MM.1S (cell line): Measurements from ENCODE around the gene CDK6.

ENCODE experiments used
- DNase-seq: peaks from one replicate; pipeline ENCODE4 v3.0.0-alpha.2; 2015
- H2AFZ ChIP-seq: fragments of 300-600 bp; sonication (generic); 2 replicates; pipeline ENCODE4 v1.6.0; 2016; ENCODE audit warnings: antibody characterized with exemption, low read length
- H3F3A ChIP-seq: fragments of 300-600 bp; sonication (generic); 2 replicates; pipeline ENCODE4 v1.6.1; 2016; ENCODE audit warnings: mild to moderate bottlenecking, antibody characterized with exemption, low read length, moderate library complexity, mixed read lengths; ENCODE audit not compliant: insufficient read depth
- H3K27ac ChIP-seq: fragments of 300-600 bp; sonication (generic); 2 replicates; pipeline ENCODE4 v1.5.1; 2016; ENCODE audit warnings: mild to moderate bottlenecking, low read length
- H3K27me3 ChIP-seq: fragments of 300-600 bp; sonication (generic); replicated peaks from 2 replicates; pipeline ENCODE4 v1.6.0; 2016; ENCODE audit warnings: low read length; ENCODE audit not compliant: insufficient read depth
- H3K36me3 ChIP-seq: fragments of 300-600 bp; sonication (generic); replicated peaks from 2 replicates; pipeline ENCODE4 v1.6.1; 2016; ENCODE audit warnings: mild to moderate bottlenecking, low read length, mixed read lengths; ENCODE audit not compliant: insufficient read depth
- H3K4me1 ChIP-seq: fragments of 300-600 bp; sonication (generic); 2 replicates; pipeline ENCODE4 v1.6.1; 2016; ENCODE audit warnings: low read length, mixed read lengths
- H3K4me2 ChIP-seq: fragments of 300-600 bp; sonication (generic); 2 replicates; pipeline ENCODE4 v1.6.0; 2016; ENCODE audit warnings: low read depth, low read length
- H3K4me3 ChIP-seq: fragments of 300-600 bp; sonication (generic); 2 replicates; pipeline ENCODE4 v1.5.1; 2016; ENCODE audit warnings: low read length, mixed read lengths
- H3K79me2 ChIP-seq: fragments of 300-600 bp; sonication (generic); 2 replicates; pipeline ENCODE4 v1.6.1; 2016; ENCODE audit warnings: mixed run types, low read length, mixed read lengths
- H3K9ac ChIP-seq: fragments of 300-600 bp; sonication (generic); 2 replicates; pipeline ENCODE4 v1.6.1; 2016; ENCODE audit warnings: low read length, mixed read lengths
- H3K9me2 ChIP-seq: fragments of 300-600 bp; sonication (generic); replicated peaks from 2 replicates; pipeline ENCODE4 v1.6.1; 2016; ENCODE audit warnings: mild to moderate bottlenecking, low read length, mixed read lengths; ENCODE audit not compliant: insufficient read depth
- H3K9me3 ChIP-seq: fragments of 300-600 bp; sonication (generic); replicated peaks from 2 replicates; pipeline ENCODE4 v1.6.1; 2016; ENCODE audit warnings: mild to moderate bottlenecking, low read length, mixed read lengths; ENCODE audit not compliant: insufficient read depth
- H4K20me1 ChIP-seq: fragments of 300-600 bp; sonication (generic); 2 replicates; pipeline ENCODE4 v1.6.1; 2016; ENCODE audit warnings: mild to moderate bottlenecking, low read length, moderate library complexity, mixed read lengths; ENCODE audit not compliant: insufficient read depth
- CTCF ChIP-seq: fragments of 300-600 bp; sonication (generic); IDR thresholded peaks from 2 replicates; pipeline ENCODE4 v1.5.1; 2016; ENCODE audit warnings: antibody characterized with exemption, low read length, mixed read lengths
- EZH2 ChIP-seq: fragments of 300-600 bp; sonication (generic); optimal IDR thresholded peaks from 2 replicates; pipeline ENCODE3; 2017; ENCODE audit warnings: low read depth, mild to moderate bottlenecking, antibody characterized with exemption, low read length, mixed read lengths
- EZH2phosphoT487 ChIP-seq: fragments of 300-600 bp; sonication (generic); IDR thresholded peaks from 2 replicates; pipeline ENCODE4 v1.6.1; 2018; ENCODE audit warnings: antibody characterized with exemption, low read length

CDK6 gene

GRCh38 chr7:92809760-92810573 lies 26.4 kb downstream of the CDK6 start:
- Histone ChIP-seq H4K20me1 (no peaks in the 10 kb centered on the region), H3K27ac (peak overlapping the region; percentile 97), H3K9ac (peak overlapping the region; percentile 81), H3K9me3 (no peaks in the 10 kb centered on the region), H3K79me2 (peaks cover 71% of the 10 kb centered on the region), H2AFZ (no peak overlapping the region), H3K27me3 (no peaks in the 10 kb centered on the region), H3K4me3 (peak overlapping the region; percentile 42), H3K9me2 (no peaks in the 10 kb centered on the region), H3K36me3 (0 out of 2 replicates have a peak, but pooled peaks cover 5% of the 10 kb centered on the region), H3K4me2 (peak overlapping the region; percentile 97), H3F3A (peaks cover 65% of the 10 kb centered on the region), H3K4me1 (peaks cover 66% of the 10 kb centered on the region)
- TF ChIP-seq CTCF, result no peak
- no peak for TF ChIP-seq EZH2
- no peak for TF ChIP-seq EZH2phosphoT487
- DNase-seq, result peak; percentile 97

DNA sequence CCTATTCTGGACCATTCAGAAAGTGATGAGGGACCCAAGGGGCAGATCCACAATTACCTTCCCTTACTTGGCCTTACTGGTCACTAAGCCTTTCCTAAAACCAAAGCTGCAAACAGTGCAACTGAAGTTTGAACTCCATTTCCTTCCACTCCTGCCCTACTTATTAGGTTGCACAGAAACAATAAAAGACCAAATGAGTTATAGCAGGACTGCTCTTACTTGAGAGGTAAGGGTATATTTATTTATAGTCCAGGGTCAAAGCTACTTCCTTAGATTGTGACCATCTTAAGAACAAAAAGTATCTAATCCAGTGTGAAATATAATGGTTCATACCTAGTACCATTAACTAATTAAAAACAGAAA lies 27.0 kb downstream of the CDK6 start:
- H3K4me2 ChIP-seq, result peak overlapping the region; percentile 97
- H3K27ac ChIP-seq, result peak overlapping the region; percentile 97

DNA sequence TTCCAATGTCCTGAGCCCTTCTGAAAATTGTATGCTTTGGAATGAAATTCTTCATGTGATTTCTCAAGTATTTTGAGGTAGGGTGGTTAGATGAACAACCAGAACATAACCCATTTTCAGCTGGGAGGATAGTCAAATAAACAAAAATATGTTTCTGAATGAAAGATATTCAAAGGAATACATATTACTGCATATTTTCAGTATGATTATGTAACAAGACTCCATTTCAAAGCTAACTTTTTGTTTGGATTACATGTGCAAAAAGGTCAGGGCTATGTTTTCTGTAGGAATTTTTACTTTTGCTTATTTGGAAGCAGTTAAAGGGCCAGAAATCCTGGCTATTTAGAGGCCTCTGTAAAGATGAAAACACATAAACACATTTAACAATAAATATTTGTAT lies 27.7 kb downstream of the CDK6 start:
- Histone ChIP-seq H3K27ac (peak overlapping the region; percentile 97), H4K20me1 (no peaks in the 10 kb centered on the region), H2AFZ (no peak overlapping the region), H3K4me2 (peak overlapping the region; percentile 97), H3K79me2 (peaks cover 77% of the 10 kb centered on the region), H3K4me1 (peaks cover 56% of the 10 kb centered on the region), H3K9me3 (no peaks in the 10 kb centered on the region), H3K9ac (peak overlapping the region; percentile 81), H3K9me2 (no peaks in the 10 kb centered on the region), H3F3A (peaks cover 52% of the 10 kb centered on the region), H3K27me3 (no peaks in the 10 kb centered on the region), H3K4me3 (peak overlapping the region; percentile 18; the same call in 1 of the 2 replicates), H3K36me3 (0 out of 2 replicates have a peak, but pooled peaks cover 5% of the 10 kb centered on the region)
- DNase-seq, result no peak
- TF ChIP-seq CTCF, result no peak
- TF ChIP-seq EZH2, result no peak
- no peak for TF ChIP-seq EZH2phosphoT487

More for the DNA sequence above, 27.0 kb downstream of the CDK6 start:
- peaks cover 59% of the 10 kb centered on the region for H3F3A ChIP-seq
- H3K4me3 ChIP-seq, result peak overlapping the region; percentile 42
- TF ChIP-seq EZH2phosphoT487 (no peak), CTCF (no peak), EZH2 (no peak)
- H3K4me1 ChIP-seq, result peaks cover 61% of the 10 kb centered on the region
- peak overlapping the region; percentile 81 for H3K9ac ChIP-seq
- no peaks in the 10 kb centered on the region for H3K27me3 ChIP-seq
- no peaks in the 10 kb centered on the region for H4K20me1 ChIP-seq
- no peaks in the 10 kb centered on the region for H3K9me2 ChIP-seq
- 0 out of 2 replicates have a peak, but pooled peaks cover 5% of the 10 kb centered on the region for H3K36me3 ChIP-seq
- DNase-seq, result no peak
- H3K9me3 ChIP-seq, result no peaks in the 10 kb centered on the region
- peaks cover 72% of the 10 kb centered on the region for H3K79me2 ChIP-seq
- no peak overlapping the region for H2AFZ ChIP-seq
